Measurements from ENCODE around the gene C16orf78. TPM values are rescaled to one million over a fixed set of nuclear protein-coding genes. Genes with fewer than 3 reads are reported as not detected.

Gene C16orf78
- total and polyA plus RNA-seq, 2 donors (not counting 1 experiment from before 2014, with no cell fraction given): not detected

GRCh38 chr16:49338611-49339265 is 34.9 kb upstream of the C16orf78 start:
- Mint-ChIP-seq H3K27me3 (peaks cover 27% of the 10 kb centered on the region), H3K27ac (no peak overlapping the region), H3K4me1 (no peaks in the 10 kb centered on the region), H3K4me3 (no peak overlapping the region), H3K9me3 (ENCODE audit: insufficient read depth) (no peaks in the 10 kb centered on the region)
- Histone ChIP-seq H3K4me3 (ENCODE audit: control extremely low read depth in 1 of 5, extremely low read depth in 1 of 5, insufficient read depth in 1 of 5, low read depth in 2 of 5, low read length in 4 of 5) (no peak overlapping the region), H2AFZ (ENCODE audit: insufficient read depth, low read depth, low read length, poor library complexity, severe bottlenecking) (no peak overlapping the region), H3K4me1 (ENCODE audit: control insufficient read depth in 2 of 2, insufficient read depth in 2 of 2, low read length in 2 of 2) (no peaks in the 10 kb centered on the region), H3K9ac (ENCODE audit: low read length) (no peak overlapping the region), H3K27me3 (replicated peaks in 1 of 4; ENCODE audit: control extremely low read depth in 1 of 4, control insufficient read depth in 3 of 4, insufficient read depth in 4 of 4, low read length in 3 of 4) (peaks cover 0 to 7% (median 0%) of the 10 kb centered on the region in 4 experiments), H3K79me2 (ENCODE audit: control insufficient read depth, insufficient read depth, low read length) (no peaks in the 10 kb centered on the region), H3K4me2 (replicated peaks; ENCODE audit: low read depth, low read length, poor library complexity, severe bottlenecking) (no peak overlapping the region), H4K20me1 (ENCODE audit: control insufficient read depth, insufficient read depth, low read length, poor library complexity, severe bottlenecking) (no peaks in the 10 kb centered on the region), H3K36me3 (replicated peaks in 1 of 2; ENCODE audit: control extremely low read depth in 1 of 2, control insufficient read depth in 1 of 2, extremely low read depth in 1 of 2, insufficient read depth in 2 of 2, low read length in 1 of 2) (no peaks in the 10 kb centered on the region), H3K9me3 (ENCODE audit: control extremely low read depth in 1 of 3, control insufficient read depth in 2 of 3, insufficient read depth in 1 of 3, low read length in 2 of 3) (peaks cover 0 to 2% (median 0%) of the 10 kb centered on the region in 3 donors), H3K27ac (ENCODE audit: low read length in 2 of 2) (no peak overlapping the region)
- POLR2A ChIA-PET: no interaction called here
- ATAC-seq (ENCODE audit: low read depth) (no peak), DNase-seq (no peak)
- CTCF ChIA-PET: no interaction called here
- TF ChIP-seq CTCF (IDR thresholded peaks at IDR 0.05) (no peak), EZH2 (IDR thresholded peaks at IDR 0.05; ENCODE audit: borderline replicate concordance, insufficient read depth, low read depth, low read length, poor library complexity, severe bottlenecking) (no peak)
- WGBS (ENCODE audit: insufficient coverage): 12% methylated on average over 5 of the region's 10 CpGs
- intact Hi-C loops (cut with micrococcal nuclease): no loop called here

GRCh38 chr16:49340466-49340865 is 33.1 kb upstream of the C16orf78 start:
- Mint-ChIP-seq H3K27ac (no peak overlapping the region), H3K4me1 (no peaks in the 10 kb centered on the region), H3K4me3 (no peak overlapping the region), H3K9me3 (ENCODE audit: insufficient read depth) (no peaks in the 10 kb centered on the region), H3K27me3 (peaks cover 27% of the 10 kb centered on the region)
- Histone ChIP-seq H3K27ac (ENCODE audit: low read length in 2 of 2) (no peak overlapping the region), H3K4me1 (ENCODE audit: control insufficient read depth in 2 of 2, insufficient read depth in 2 of 2, low read length in 2 of 2) (no peaks in the 10 kb centered on the region), H3K9me3 (ENCODE audit: control extremely low read depth in 1 of 3, control insufficient read depth in 2 of 3, insufficient read depth in 1 of 3, low read length in 2 of 3) (peaks cover 0 to 2% (median 0%) of the 10 kb centered on the region in 3 donors), H3K27me3 (replicated peaks in 1 of 4; ENCODE audit: control extremely low read depth in 1 of 4, control insufficient read depth in 3 of 4, insufficient read depth in 4 of 4, low read length in 3 of 4) (peaks cover 0 to 7% (median 0%) of the 10 kb centered on the region in 4 experiments), H2AFZ (ENCODE audit: insufficient read depth, low read depth, low read length, poor library complexity, severe bottlenecking) (no peak overlapping the region), H3K79me2 (ENCODE audit: control insufficient read depth, insufficient read depth, low read length) (no peaks in the 10 kb centered on the region), H3K36me3 (replicated peaks in 1 of 2; ENCODE audit: control extremely low read depth in 1 of 2, control insufficient read depth in 1 of 2, extremely low read depth in 1 of 2, insufficient read depth in 2 of 2, low read length in 1 of 2) (no peaks in the 10 kb centered on the region), H3K4me3 (ENCODE audit: control extremely low read depth in 1 of 5, extremely low read depth in 1 of 5, insufficient read depth in 1 of 5, low read depth in 2 of 5, low read length in 4 of 5) (no peak overlapping the region), H4K20me1 (ENCODE audit: control insufficient read depth, insufficient read depth, low read length, poor library complexity, severe bottlenecking) (no peaks in the 10 kb centered on the region), H3K9ac (ENCODE audit: low read length) (no peak overlapping the region), H3K4me2 (replicated peaks; ENCODE audit: low read depth, low read length, poor library complexity, severe bottlenecking) (no peak overlapping the region)
- TF ChIP-seq CTCF (IDR thresholded peaks at IDR 0.05): no peak
- no peak for TF ChIP-seq EZH2 (IDR thresholded peaks at IDR 0.05; ENCODE audit: borderline replicate concordance, insufficient read depth, low read depth, low read length, poor library complexity, severe bottlenecking)
- intact Hi-C loops (cut with micrococcal nuclease): no loop called here
- no peak for ATAC-seq (ENCODE audit: low read depth)
- ChIA-PET CTCF (no interaction called here), POLR2A (no interaction called here)
- DNase-seq: no peak
- WGBS (ENCODE audit: insufficient coverage): 83% methylated on average over 9 of the region's 9 CpGs

Data from B cell (primary cell).